ENCODE results near the gene GRIA4. TPM values are rescaled to one million over a fixed set of nuclear protein-coding genes. Genes with fewer than 3 reads are reported as not detected.

The GRIA4 gene
- total and polyA plus RNA-seq, 2 donors (not counting 1 experiment from before 2014, with no cell fraction given): 0.15 to 0.50 TPM

DNA sequence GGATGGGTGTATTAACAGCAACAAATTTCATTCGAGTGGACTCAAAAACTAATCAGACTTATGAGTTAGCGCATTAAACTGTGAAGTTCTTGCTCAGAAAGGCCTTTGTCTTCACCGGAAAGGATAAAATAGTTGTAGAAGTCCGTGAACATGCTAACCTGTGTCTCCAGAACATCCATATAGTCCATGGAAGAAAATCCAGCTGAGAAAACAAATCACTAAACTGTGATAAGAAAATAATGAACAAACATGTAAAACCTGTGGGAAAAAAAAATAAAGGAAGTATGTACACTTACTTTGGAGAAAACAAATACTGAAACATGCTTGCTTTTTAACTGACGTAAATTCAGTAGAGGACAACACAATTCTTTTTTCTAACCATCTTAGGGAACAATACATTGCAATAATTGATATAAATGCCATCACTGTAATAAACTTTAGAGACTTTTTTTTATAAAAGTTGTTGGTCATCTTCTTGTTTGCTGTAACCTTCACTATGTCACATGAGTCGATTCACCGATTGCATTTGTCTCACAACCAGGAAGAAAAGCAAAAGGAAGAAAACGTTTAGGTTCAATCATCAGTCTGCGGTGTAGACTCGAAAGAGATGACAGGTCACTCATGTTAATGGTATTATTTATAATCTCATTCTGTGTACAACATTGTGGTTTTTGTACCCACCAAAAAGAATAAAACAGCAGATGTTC, 370.3 kb downstream of the GRIA4 start:
- no peaks in the 10 kb centered on the region for H4K20me1 ChIP-seq (ENCODE audit: control insufficient read depth, extremely low read depth, insufficient read depth, low read length)
- no peak overlapping the region for H3K4me3 ChIP-seq (replicated peaks in 1 of 4; ENCODE audit: control extremely low read depth in 1 of 4, insufficient read depth in 1 of 4, low read depth in 3 of 4, low read length in 4 of 4)
- TF ChIP-seq EZH2 (IDR thresholded peaks at IDR 0.05; ENCODE audit: low read length, missing control alignments): no peak
- TF ChIP-seq, protein P1, sequence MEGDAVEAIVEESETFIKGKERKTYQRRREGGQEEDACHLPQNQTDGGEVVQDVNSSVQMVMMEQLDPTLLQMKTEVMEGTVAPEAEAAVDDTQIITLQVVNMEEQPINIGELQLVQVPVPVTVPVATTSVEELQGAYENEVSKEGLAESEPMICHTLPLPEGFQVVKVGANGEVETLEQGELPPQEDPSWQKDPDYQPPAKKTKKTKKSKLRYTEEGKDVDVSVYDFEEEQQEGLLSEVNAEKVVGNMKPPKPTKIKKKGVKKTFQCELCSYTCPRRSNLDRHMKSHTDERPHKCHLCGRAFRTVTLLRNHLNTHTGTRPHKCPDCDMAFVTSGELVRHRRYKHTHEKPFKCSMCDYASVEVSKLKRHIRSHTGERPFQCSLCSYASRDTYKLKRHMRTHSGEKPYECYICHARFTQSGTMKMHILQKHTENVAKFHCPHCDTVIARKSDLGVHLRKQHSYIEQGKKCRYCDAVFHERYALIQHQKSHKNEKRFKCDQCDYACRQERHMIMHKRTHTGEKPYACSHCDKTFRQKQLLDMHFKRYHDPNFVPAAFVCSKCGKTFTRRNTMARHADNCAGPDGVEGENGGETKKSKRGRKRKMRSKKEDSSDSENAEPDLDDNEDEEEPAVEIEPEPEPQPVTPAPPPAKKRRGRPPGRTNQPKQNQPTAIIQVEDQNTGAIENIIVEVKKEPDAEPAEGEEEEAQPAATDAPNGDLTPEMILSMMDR (conservative IDR thresholded peaks at IDR 0.05 in 1 of 2, IDR thresholded peaks at IDR 0.05 in 1 of 2; ENCODE audit: low read depth in 1 of 2, low read length in 2 of 2): no peak
- no peak overlapping the region for H3K27ac ChIP-seq (ENCODE audit: insufficient read depth, low read length)
- no peaks in the 10 kb centered on the region for H3K9me3 ChIP-seq (ENCODE audit: control insufficient read depth, insufficient read depth, low read depth, low read length)
- no peaks in the 10 kb centered on the region for H3K27me3 ChIP-seq (ENCODE audit: control insufficient read depth, insufficient read depth, low read length)
- no peak overlapping the region for H3K4me2 ChIP-seq (ENCODE audit: extremely low read depth, insufficient read depth, low read length)
- no peak overlapping the region for H3K9ac ChIP-seq (ENCODE audit: insufficient read depth, low read length)
- H3K4me1 ChIP-seq (ENCODE audit: control insufficient read depth, extremely low read depth, insufficient read depth, low read length): no peaks in the 10 kb centered on the region
- H2AFZ ChIP-seq (ENCODE audit: low read length): no peak overlapping the region
- DNase-seq (ENCODE audit: low read depth in 2 of 2): no peak
- H3K36me3 ChIP-seq (ENCODE audit: control insufficient read depth, insufficient read depth, low read length): no peaks in the 10 kb centered on the region
- no peaks in the 10 kb centered on the region for H3K79me2 ChIP-seq (ENCODE audit: control insufficient read depth, insufficient read depth, low read length)

- no peak overlapping the region for H3K27ac ChIP-seq (ENCODE audit: insufficient read depth, low read length)
- no peaks in the 10 kb centered on the region for H3K4me1 ChIP-seq (ENCODE audit: control insufficient read depth, extremely low read depth, insufficient read depth, low read length)
- DNase-seq (ENCODE audit: low read depth in 2 of 2): no peak
- H2AFZ ChIP-seq (ENCODE audit: low read length): no peak overlapping the region
- H3K36me3 ChIP-seq (ENCODE audit: control insufficient read depth, insufficient read depth, low read length): no peaks in the 10 kb centered on the region
- H3K9ac ChIP-seq (ENCODE audit: insufficient read depth, low read length): no peak overlapping the region
- H3K9me3 ChIP-seq (ENCODE audit: control insufficient read depth, insufficient read depth, low read depth, low read length): no peaks in the 10 kb centered on the region
- TF ChIP-seq, protein P1 (conservative IDR thresholded peaks at IDR 0.05 in 1 of 2, IDR thresholded peaks at IDR 0.05 in 1 of 2; ENCODE audit: low read depth in 1 of 2, low read length in 2 of 2): no peak
- TF ChIP-seq EZH2 (IDR thresholded peaks at IDR 0.05; ENCODE audit: low read length, missing control alignments): no peak
- no peaks in the 10 kb centered on the region for H3K79me2 ChIP-seq (ENCODE audit: control insufficient read depth, insufficient read depth, low read length)
- no peak overlapping the region for H3K4me2 ChIP-seq (ENCODE audit: extremely low read depth, insufficient read depth, low read length)
- no peaks in the 10 kb centered on the region for H3K27me3 ChIP-seq (ENCODE audit: control insufficient read depth, insufficient read depth, low read length)
- no peak overlapping the region for H3K4me3 ChIP-seq (replicated peaks in 1 of 4; ENCODE audit: control extremely low read depth in 1 of 4, insufficient read depth in 1 of 4, low read depth in 3 of 4, low read length in 4 of 4)
- H4K20me1 ChIP-seq (ENCODE audit: control insufficient read depth, extremely low read depth, insufficient read depth, low read length): no peaks in the 10 kb centered on the region
These were observed 376.7 kb downstream of the GRIA4 start for GRCh38 chr11:105986554-105986953.

- H3K9me3 ChIP-seq (ENCODE audit: control insufficient read depth, insufficient read depth, low read depth, low read length): no peaks in the 10 kb centered on the region
- no peaks in the 10 kb centered on the region for H3K79me2 ChIP-seq (ENCODE audit: control insufficient read depth, insufficient read depth, low read length)
- H3K36me3 ChIP-seq (ENCODE audit: control insufficient read depth, insufficient read depth, low read length): no peaks in the 10 kb centered on the region
- no peaks in the 10 kb centered on the region for H4K20me1 ChIP-seq (ENCODE audit: control insufficient read depth, extremely low read depth, insufficient read depth, low read length)
- H3K4me1 ChIP-seq (ENCODE audit: control insufficient read depth, extremely low read depth, insufficient read depth, low read length): no peaks in the 10 kb centered on the region
- H3K27me3 ChIP-seq (ENCODE audit: control insufficient read depth, insufficient read depth, low read length): no peaks in the 10 kb centered on the region
- no peak overlapping the region for H3K4me3 ChIP-seq (replicated peaks in 1 of 4; ENCODE audit: control extremely low read depth in 1 of 4, insufficient read depth in 1 of 4, low read depth in 3 of 4, low read length in 4 of 4)
- DNase-seq (ENCODE audit: low read depth in 2 of 2): no peak
- TF ChIP-seq EZH2 (IDR thresholded peaks at IDR 0.05; ENCODE audit: low read length, missing control alignments): no peak
- TF ChIP-seq, protein P1 (conservative IDR thresholded peaks at IDR 0.05 in 1 of 2, IDR thresholded peaks at IDR 0.05 in 1 of 2; ENCODE audit: low read depth in 1 of 2, low read length in 2 of 2): no peak
- H3K9ac ChIP-seq (ENCODE audit: insufficient read depth, low read length): no peak overlapping the region
- H3K27ac ChIP-seq (ENCODE audit: insufficient read depth, low read length): no peak overlapping the region
- no peak overlapping the region for H2AFZ ChIP-seq (ENCODE audit: low read length)
- no peak overlapping the region for H3K4me2 ChIP-seq (ENCODE audit: extremely low read depth, insufficient read depth, low read length)
These were observed 378.3 kb downstream of the GRIA4 start for GRCh38 chr11:105988197-105988596.

Data from fibroblast of lung (primary cell).